Neural crest cell (in vitro differentiated cells): ENCODE data around the gene NME9. TPM values are rescaled to one million over a fixed set of nuclear protein-coding genes. Genes with fewer than 3 reads are reported as not detected.

ENCODE experiments used
- DNase-seq: peaks from one replicate; pipeline ENCODE4 v3.0.0; 2021; ENCODE audit warnings: low read depth, mixed read lengths, low spot score
- H3K27ac Mint-ChIP-seq: one replicate; pipeline ENCODE4 v1.8.0; 2021; ENCODE audit warnings: mild to moderate bottlenecking, mixed read lengths; ENCODE audit not compliant: unreplicated experiment
- H3K27me3 Mint-ChIP-seq: 2 replicates; pipeline ENCODE4 v1.8.0; 2021; ENCODE audit warnings: low read depth, mild to moderate bottlenecking, mixed read lengths
- H3K36me3 Mint-ChIP-seq: 2 replicates; pipeline ENCODE4 v1.8.0; 2021; ENCODE audit warnings: low read depth, mild to moderate bottlenecking, mixed read lengths
- H3K4me1 Mint-ChIP-seq: 2 replicates; pipeline ENCODE4 v1.8.0; 2021; ENCODE audit warnings: mixed read lengths
- H3K4me3 Mint-ChIP-seq: one replicate; pipeline ENCODE4 v1.8.0; 2021; ENCODE audit warnings: mild to moderate bottlenecking, mixed read lengths
- H3K9me3 Mint-ChIP-seq: 2 replicates; pipeline ENCODE4 v1.8.0; 2021; ENCODE audit warnings: mixed read lengths
- CTCF ChIP-seq: fragments of 200-600 bp; sonication (generic); conservative IDR thresholded peaks from 2 replicates; pipeline ENCODE4 v1.5.0; 2021; ENCODE audit warnings: antibody characterized with exemption, mild to moderate bottlenecking
- total RNA-seq: library from RNA; stranded (reverse); gene quantifications from 2 replicates; pipeline ENCODE4 v1.2.1, GENCODE V29; 2021

The NME9 gene
- total RNA-seq, 1 donor from 2014 or later: 0.79 TPM

DNA sequence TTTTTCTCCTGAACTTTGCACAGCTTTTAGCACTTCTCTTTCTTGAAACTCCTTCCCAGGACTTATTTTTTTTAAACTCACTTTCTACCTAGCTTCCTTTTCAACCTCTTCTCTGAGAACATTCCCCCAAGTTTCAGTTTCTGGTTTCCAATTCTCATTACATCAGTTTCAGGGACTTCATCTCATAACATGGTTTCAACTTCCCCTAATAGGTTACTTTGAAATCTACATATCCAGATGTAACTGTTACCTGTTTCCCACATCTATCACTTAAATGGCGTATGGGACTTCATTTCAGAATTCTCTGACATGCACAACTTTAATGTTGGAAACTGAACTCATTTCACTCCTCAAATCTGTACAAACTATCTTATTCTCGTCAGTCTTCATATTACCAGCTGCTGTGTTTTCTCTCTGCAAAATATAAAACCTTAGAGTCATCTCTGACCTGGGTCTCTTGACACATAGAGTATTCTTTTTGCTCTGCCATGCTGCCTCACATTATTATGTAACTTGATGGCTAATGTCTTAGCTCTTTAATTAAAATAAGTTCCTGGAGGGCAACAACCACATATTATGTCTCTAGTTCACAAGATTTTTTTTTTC is 58.4 kb downstream of the NME9 start:
- DNase-seq: no peak
- Mint-ChIP-seq H3K9me3 (no peaks in the 10 kb centered on the region), H3K4me3 (no peak overlapping the region), H3K27me3 (no peaks in the 10 kb centered on the region), H3K4me1 (no peaks in the 10 kb centered on the region), H3K27ac (no peak overlapping the region), H3K36me3 (peaks cover 15% of the 10 kb centered on the region)
- TF ChIP-seq CTCF: no peak

DNA sequence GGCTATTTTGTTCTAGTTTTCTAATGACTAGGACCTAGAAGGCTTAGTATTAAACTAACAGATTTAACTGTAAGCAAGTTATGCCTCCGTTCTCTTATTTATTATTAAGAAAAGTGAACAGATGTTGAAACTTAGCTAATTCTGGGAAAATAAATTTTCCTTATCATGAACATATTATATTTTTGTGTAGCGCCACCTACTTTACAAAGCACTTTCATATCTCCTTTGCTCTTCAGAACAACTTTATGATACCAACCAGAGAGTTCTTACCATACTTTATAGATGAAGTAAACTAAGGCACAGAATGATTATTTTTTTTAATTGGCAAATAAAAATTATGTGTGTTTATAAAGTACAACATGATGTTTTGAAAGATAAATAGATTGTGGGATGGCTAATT is 59.4 kb downstream of the NME9 start:
- no peak for TF ChIP-seq CTCF
- no peak for DNase-seq
- Mint-ChIP-seq H3K27ac (no peak overlapping the region), H3K36me3 (peaks cover 20% of the 10 kb centered on the region), H3K4me3 (no peak overlapping the region), H3K9me3 (no peaks in the 10 kb centered on the region), H3K27me3 (no peaks in the 10 kb centered on the region), H3K4me1 (no peaks in the 10 kb centered on the region)

- DNase-seq: no peak
- TF ChIP-seq CTCF: no peak
- H3K9me3 Mint-ChIP-seq: no peaks in the 10 kb centered on the region
- H3K27me3 Mint-ChIP-seq: no peaks in the 10 kb centered on the region
- no peak overlapping the region for H3K27ac Mint-ChIP-seq
- H3K4me1 Mint-ChIP-seq: no peaks in the 10 kb centered on the region
- H3K36me3 Mint-ChIP-seq: peaks cover 7% of the 10 kb centered on the region
- no peak overlapping the region for H3K4me3 Mint-ChIP-seq
Observed at GRCh38 chr3:138267083-138267482, 62.6 kb downstream of the NME9 start.

DNA sequence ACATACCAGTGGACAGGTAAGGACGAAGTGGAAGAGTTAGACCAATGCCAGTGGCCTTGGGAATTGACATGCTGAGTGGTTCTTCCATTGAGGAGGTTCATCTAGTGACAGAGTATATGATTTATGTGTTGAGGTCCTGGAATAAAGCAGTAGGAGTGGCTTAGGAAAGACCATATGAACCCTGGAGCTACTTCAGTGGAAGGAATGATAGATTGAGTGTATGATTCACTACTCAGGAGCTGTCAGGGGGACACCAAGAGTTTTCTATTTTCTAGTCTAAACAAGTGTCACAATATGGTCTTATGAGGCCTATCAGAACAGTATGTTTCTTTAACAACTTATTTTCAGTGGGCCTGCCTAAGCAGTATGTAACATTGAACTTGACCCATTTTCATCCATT is 63.9 kb downstream of the NME9 start:
- Mint-ChIP-seq H3K9me3 (no peaks in the 10 kb centered on the region), H3K36me3 (peaks cover 7% of the 10 kb centered on the region), H3K4me3 (no peak overlapping the region), H3K4me1 (no peaks in the 10 kb centered on the region), H3K27ac (no peak overlapping the region), H3K27me3 (no peaks in the 10 kb centered on the region)
- no peak for TF ChIP-seq CTCF
- no peak for DNase-seq

- H3K27ac Mint-ChIP-seq: no peak overlapping the region
- no peaks in the 10 kb centered on the region for H3K27me3 Mint-ChIP-seq
- no peaks in the 10 kb centered on the region for H3K4me1 Mint-ChIP-seq
- H3K36me3 Mint-ChIP-seq: peaks cover 8% of the 10 kb centered on the region
- DNase-seq: no peak
- no peaks in the 10 kb centered on the region for H3K9me3 Mint-ChIP-seq
- no peak for TF ChIP-seq CTCF
- H3K4me3 Mint-ChIP-seq: no peak overlapping the region
Observed at GRCh38 chr3:138263104-138263503, 66.5 kb downstream of the NME9 start.

DNA sequence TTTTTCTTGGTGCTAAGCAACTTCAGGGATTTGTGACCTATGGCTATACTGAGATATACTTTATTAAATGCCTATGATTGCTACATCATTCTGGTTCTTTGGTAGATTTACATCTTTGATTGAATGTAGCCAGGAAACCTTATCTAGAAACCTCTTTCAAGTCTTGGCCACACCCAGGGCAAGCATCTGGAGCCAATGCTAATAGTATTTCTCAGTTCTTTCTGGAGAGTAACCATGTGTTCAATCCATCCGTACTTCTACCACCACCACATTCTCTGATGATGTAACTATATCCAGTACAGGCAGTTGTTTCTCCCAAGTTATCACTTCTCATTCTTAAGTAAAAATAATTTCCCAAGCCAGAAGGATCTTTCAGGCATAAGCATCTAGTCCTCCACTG is 69.0 kb downstream of the NME9 start:
- Mint-ChIP-seq H3K27ac (no peak overlapping the region), H3K4me1 (no peaks in the 10 kb centered on the region), H3K27me3 (no peaks in the 10 kb centered on the region), H3K36me3 (peaks cover 7% of the 10 kb centered on the region), H3K4me3 (no peak overlapping the region), H3K9me3 (no peaks in the 10 kb centered on the region)
- TF ChIP-seq CTCF: no peak
- no peak for DNase-seq
